ENCODE measurements around the gene NOLC1. TPM values are rescaled to one million over a fixed set of nuclear protein-coding genes. Genes with fewer than 3 reads are reported as not detected.

Gene NOLC1
- total and polyA plus RNA-seq, 4 donors: 21.8 to 60.9 (median 36.6) TPM

DNA sequence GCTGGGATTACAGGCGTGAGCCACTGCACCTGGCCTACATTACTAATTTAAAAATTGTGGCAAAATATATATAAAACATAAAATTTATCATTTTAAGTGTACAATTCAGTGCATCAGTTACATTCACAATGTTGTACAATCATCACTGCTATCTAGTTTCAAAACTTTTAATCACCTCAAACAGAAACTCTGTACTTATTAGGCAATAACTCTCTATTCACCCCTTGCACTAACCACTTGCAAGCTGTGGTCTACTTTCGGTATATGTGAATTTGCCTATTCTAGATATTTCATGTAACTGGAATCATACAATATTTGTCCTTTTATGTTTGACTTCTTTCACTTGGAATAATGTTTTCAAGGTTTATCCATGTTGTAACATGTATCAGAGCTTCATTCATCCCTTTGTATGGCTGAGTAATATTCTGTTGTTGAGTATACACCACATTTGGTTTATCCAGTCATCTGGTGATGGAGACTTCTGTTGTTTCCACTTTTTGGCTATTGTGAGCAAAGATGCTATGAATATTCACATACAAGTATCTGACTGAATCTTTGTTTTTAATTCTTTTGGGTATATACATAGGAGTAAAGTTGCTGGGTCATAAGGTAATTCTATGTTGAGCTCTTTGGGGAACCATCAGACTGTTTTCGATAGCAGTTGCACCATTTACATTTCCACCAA lies 59.6 kb downstream of the NOLC1 start:
- TF ChIP-seq, protein P1, sequence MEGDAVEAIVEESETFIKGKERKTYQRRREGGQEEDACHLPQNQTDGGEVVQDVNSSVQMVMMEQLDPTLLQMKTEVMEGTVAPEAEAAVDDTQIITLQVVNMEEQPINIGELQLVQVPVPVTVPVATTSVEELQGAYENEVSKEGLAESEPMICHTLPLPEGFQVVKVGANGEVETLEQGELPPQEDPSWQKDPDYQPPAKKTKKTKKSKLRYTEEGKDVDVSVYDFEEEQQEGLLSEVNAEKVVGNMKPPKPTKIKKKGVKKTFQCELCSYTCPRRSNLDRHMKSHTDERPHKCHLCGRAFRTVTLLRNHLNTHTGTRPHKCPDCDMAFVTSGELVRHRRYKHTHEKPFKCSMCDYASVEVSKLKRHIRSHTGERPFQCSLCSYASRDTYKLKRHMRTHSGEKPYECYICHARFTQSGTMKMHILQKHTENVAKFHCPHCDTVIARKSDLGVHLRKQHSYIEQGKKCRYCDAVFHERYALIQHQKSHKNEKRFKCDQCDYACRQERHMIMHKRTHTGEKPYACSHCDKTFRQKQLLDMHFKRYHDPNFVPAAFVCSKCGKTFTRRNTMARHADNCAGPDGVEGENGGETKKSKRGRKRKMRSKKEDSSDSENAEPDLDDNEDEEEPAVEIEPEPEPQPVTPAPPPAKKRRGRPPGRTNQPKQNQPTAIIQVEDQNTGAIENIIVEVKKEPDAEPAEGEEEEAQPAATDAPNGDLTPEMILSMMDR (IDR thresholded peaks at IDR 0.05; ENCODE audit: control extremely low read depth, extremely low read depth): no peak
- Histone ChIP-seq H3K9me3 (ENCODE audit: control insufficient read depth in 4 of 4, insufficient read depth in 3 of 4, low read length in 3 of 4) (no peaks in the 10 kb centered on the region), H3K9ac (ENCODE audit: insufficient read depth in 1 of 2, low read length in 2 of 2) (no peak overlapping the region), H3K27ac (ENCODE audit: low read depth in 1 of 2, low read length in 1 of 2) (no peak overlapping the region), H3K27me3 (ENCODE audit: control insufficient read depth in 3 of 3, insufficient read depth in 3 of 3, low read length in 2 of 3) (no peaks in the 10 kb centered on the region), H3K36me3 (ENCODE audit: control insufficient read depth in 4 of 4, insufficient read depth in 4 of 4, low read length in 4 of 4) (no peaks in the 10 kb centered on the region), H3K4me3 (no peak overlapping the region), H3K4me1 (ENCODE audit: control insufficient read depth in 5 of 5, insufficient read depth in 5 of 5, low read length in 5 of 5) (peaks cover 0 to 13% (median 7%) of the 10 kb centered on the region in 5 donors)
- ATAC-seq (ENCODE audit: insufficient read depth, low FRiP score): no peak
- WGBS, 2 donors: 69 to 82% methylated on average over 3 of the region's 3 CpGs
- no peak for DNase-seq

Other genes starting within 250 kb of the NOLC1 start
- 10 to 100 TPM; 23.6 to 23.7 TPM for gene ARMH3, start 96.2 kb upstream of the NOLC1 start, total RNA-seq
- gene ARMH3, start 96.2 kb upstream of the NOLC1 start, polyA plus RNA-seq: 10 to 100 TPM; 14.7 to 17.6 TPM
- gene HPS6, start 87.0 kb upstream of the NOLC1 start, total RNA-seq: 10 to 100 TPM; 11.7 to 28.2 TPM
- gene HPS6, start 87.0 kb upstream of the NOLC1 start, polyA plus RNA-seq: 10 to 100 TPM; 10.8 to 20.9 TPM
- gene LDB1, start 32.0 kb upstream of the NOLC1 start, total RNA-seq: 10 to 100 TPM; 44.9 to 81.6 TPM
- 10 to 100 TPM; 28.6 to 33.8 TPM for gene LDB1, start 32.0 kb upstream of the NOLC1 start, polyA plus RNA-seq
- gene PPRC1, start 19.3 kb upstream of the NOLC1 start, total RNA-seq: 10 to 100 TPM; 19.3 to 42.1 TPM
- gene PPRC1, start 19.3 kb upstream of the NOLC1 start, polyA plus RNA-seq: 10 to 100 TPM; 25.0 to 28.0 TPM
- gene ELOVL3, start 73.9 kb downstream of the NOLC1 start, total RNA-seq: 1 to 10 TPM in 1 of 2 donors, under 1 TPM in 1; 0.54 to 1.4 TPM
- gene ELOVL3, start 73.9 kb downstream of the NOLC1 start, polyA plus RNA-seq: 1 to 10 TPM in 1 of 2 donors, under 1 TPM in 1; 0.93 to 1.3 TPM
- gene PITX3, start 89.1 kb downstream of the NOLC1 start, total RNA-seq: not detected
- gene PITX3, start 89.1 kb downstream of the NOLC1 start, polyA plus RNA-seq: under 1 TPM in 1 of 2 donors, not detected in 1; 0.03 TPM
- gene GBF1, start 93.1 kb downstream of the NOLC1 start, total RNA-seq: 10 to 100 TPM; 34.0 to 48.5 TPM
- 10 to 100 TPM; 11.6 to 16.7 TPM for gene GBF1, start 93.1 kb downstream of the NOLC1 start, polyA plus RNA-seq
- gene NFKB2, start 243.3 kb downstream of the NOLC1 start, total RNA-seq: 10 to 100 TPM; 48.2 to 52.8 TPM
- 100 to 1,000 TPM in 1 of 2 donors, 10 to 100 TPM in 1; 34.6 to 114 TPM for gene NFKB2, start 243.3 kb downstream of the NOLC1 start, polyA plus RNA-seq

Data from lung (tissue), 12 donors.